Psoas muscle (tissue), 8 donors: Measurements from ENCODE around the gene STK25. TPM values are rescaled to one million over a fixed set of nuclear protein-coding genes. Genes with fewer than 3 reads are reported as not detected.

Experiments
- ATAC-seq, 4 donors: fragments of 200-7000 bp; cut with Tn5 transposase; one replicate each; pipeline ENCODE4 v1.9.1; 2020; ENCODE audit warnings: moderate library complexity in 3 of 4, mild to moderate bottlenecking in 2 of 4
- DNase-seq, 2 donors: peaks; one replicate each; pipeline ENCODE4 v3.0.0-alpha.2; 2020
- H3K27ac ChIP-seq: fragments of 200-600 bp; one replicate; pipeline ENCODE4 v1.8.0; 2022
- H3K27me3 ChIP-seq, 3 donors: fragments of 200-600 bp in 1 of 3; one replicate each; pipeline versions ENCODE4 v1.6.1 to v1.8.0; 2013 to 2022; ENCODE audit warnings: low read length in 2 of 3, mild to moderate bottlenecking in 2 of 3, moderate library complexity in 1 of 3; ENCODE audit not compliant: insufficient read depth in 3 of 3
- H3K36me3 ChIP-seq, 2 donors: fragments of 200-600 bp in 1 of 2; one replicate each; pipeline versions ENCODE4 v1.6.1 to v1.8.0; 2013 to 2022; ENCODE audit warnings: low read depth in 1 of 2, mild to moderate bottlenecking in 1 of 2, moderate library complexity in 1 of 2; ENCODE audit not compliant: insufficient read depth in 1 of 2
- H3K4me1 ChIP-seq: fragments of 200-600 bp; one replicate; pipeline ENCODE4 v1.8.0; 2022
- H3K4me3 ChIP-seq: fragments of 200-600 bp; one replicate; pipeline ENCODE4 v1.8.0; 2022; ENCODE audit warnings: mild to moderate bottlenecking
- H3K9me3 ChIP-seq: fragments of 200-600 bp; one replicate; pipeline ENCODE4 v1.8.0; 2022
- CTCF ChIP-seq: fragments of 200-600 bp; IDR thresholded peaks from one replicate; pipeline ENCODE4 v1.8.0; 2022; ENCODE audit warnings: antibody characterized with exemption
- WGBS, 3 donors: extraction: QIAGEN DNeasy Blood & Tissue Kit; methylation state at CpG; one replicate each; pipeline versions ENCODE4 v1.1.6 to v1.1.7; 2013; 5-methylcytosine and 5-hydroxymethylcytosine counted together
- intact Hi-C, 2 donors: fragments of 100-400 bp; cut with DNase I; formaldehyde crosslinking; loops; one replicate each; pipeline versions ENCODE4 v1.11.0 to v1.14.2; 2022
- polyA plus RNA-seq, 3 donors: library from polyadenylated mRNA; stranded (reverse); fragments of 200-250 nt; gene quantifications; one replicate each; pipeline ENCODE4 v1.2.3, GENCODE V29; 2013
- total RNA-seq, 4 donors: library from RNA; stranded (reverse); fragmentation: NEBNext Ultra II Directional in 2 of 4; extraction: Animal tissue kit (Norgen Biotek cat#: 25700) in 2 of 4; gene quantifications; one replicate each; pipeline versions ENCODE4 v1.2.1 to v1.2.4, GENCODE V29; 2021 to 2023
- donor health status: healthy with polysubstance abuse.
- donor health status: DM: no; HTN: no; CAD: no; lungs with moderate emphysema.
- donor health status: Bipolar disorder and iron deficiency.
- donor health status: healthy.
- donor health status: DM: yes; HTN: yes; CAD: no.
- donor health status: DM: no; HTN: no; CAD: no.
- donor health status: DM: no; HTN: no; CAD: no.
- donor health status: DM: yes; HTN: yes; CAD: no.

The STK25 gene
- total and polyA plus RNA-seq, 7 donors, result 227 to 489 (median 281) TPM

GRCh38 chr2:241496904-241497877 lies 11.2 kb downstream of the STK25 start:
- no peak overlapping the region for H3K27ac ChIP-seq
- no peak for DNase-seq
- peaks cover 8 to 90% of the 10 kb centered on the region in 2 donors for H3K36me3 ChIP-seq
- H3K4me3 ChIP-seq, result no peak overlapping the region
- TF ChIP-seq CTCF, result no peak
- intact Hi-C loops, result no loop called here
- H3K9me3 ChIP-seq, result no peaks in the 10 kb centered on the region
- H3K27me3 ChIP-seq, result no peaks in the 10 kb centered on the region
- ATAC-seq, result no peak
- WGBS, 3 donors, result 83 to 88% (median 83%) methylated on average over 28 to 29 of the region's 29 CpGs
- H3K4me1 ChIP-seq, result peaks cover 28% of the 10 kb centered on the region

- Histone ChIP-seq H3K27me3 (no peaks in the 10 kb centered on the region), H3K4me3 (no peak overlapping the region), H3K9me3 (no peaks in the 10 kb centered on the region), H3K4me1 (peaks cover 19% of the 10 kb centered on the region), H3K36me3 (peaks cover 8 to 93% of the 10 kb centered on the region in 2 donors), H3K27ac (no peak overlapping the region)
- WGBS, 3 donors, result 88 to 89% (median 89%) methylated on average over 28 of the region's 28 CpGs
- intact Hi-C loops, result no loop called here
- no peak for ATAC-seq
- DNase-seq, result no peak
- no peak for TF ChIP-seq CTCF
These were observed 12.2 kb downstream of the STK25 start for GRCh38 chr2:241496003-241496707.

- no peak overlapping the region for H3K27ac ChIP-seq
- H3K4me1 ChIP-seq, result peaks cover 11% of the 10 kb centered on the region
- no peaks in the 10 kb centered on the region for H3K27me3 ChIP-seq
- intact Hi-C loops, result no loop called here
- H3K36me3 ChIP-seq, result peaks cover 8 to 86% of the 10 kb centered on the region in 2 donors
- H3K4me3 ChIP-seq, result no peak overlapping the region
- DNase-seq, result no peak
- ATAC-seq, result no peak
- 82 to 84% (median 83%) methylated on average over 31 to 34 of the region's 34 CpGs for WGBS, 3 donors
- no peak for TF ChIP-seq CTCF
- H3K9me3 ChIP-seq, result no peaks in the 10 kb centered on the region
These were observed 13.0 kb downstream of the STK25 start for GRCh38 chr2:241495172-241496002.

- Histone ChIP-seq H3K4me3 (no peak overlapping the region), H3K27ac (no peak overlapping the region), H3K9me3 (no peaks in the 10 kb centered on the region), H3K4me1 (peaks cover 1% of the 10 kb centered on the region), H3K27me3 (no peaks in the 10 kb centered on the region), H3K36me3 (peaks cover 8 to 77% of the 10 kb centered on the region in 2 donors)
- DNase-seq, result no peak
- intact Hi-C loops, result no loop called here
- ATAC-seq, result no peak
- no peak for TF ChIP-seq CTCF
- 82 to 86% (median 83%) methylated on average over 16 of the region's 16 CpGs for WGBS, 3 donors
These were observed 14.0 kb downstream of the STK25 start for GRCh38 chr2:241494311-241494908.
